ENCODE data around the gene SLC52A1.
"Not testable (repeated sequence)": the region's sequence is repeated elsewhere in the genome, so short reads cannot be mapped to it uniquely, and the experiment has no call there.

The SLC52A1 gene

DNA sequence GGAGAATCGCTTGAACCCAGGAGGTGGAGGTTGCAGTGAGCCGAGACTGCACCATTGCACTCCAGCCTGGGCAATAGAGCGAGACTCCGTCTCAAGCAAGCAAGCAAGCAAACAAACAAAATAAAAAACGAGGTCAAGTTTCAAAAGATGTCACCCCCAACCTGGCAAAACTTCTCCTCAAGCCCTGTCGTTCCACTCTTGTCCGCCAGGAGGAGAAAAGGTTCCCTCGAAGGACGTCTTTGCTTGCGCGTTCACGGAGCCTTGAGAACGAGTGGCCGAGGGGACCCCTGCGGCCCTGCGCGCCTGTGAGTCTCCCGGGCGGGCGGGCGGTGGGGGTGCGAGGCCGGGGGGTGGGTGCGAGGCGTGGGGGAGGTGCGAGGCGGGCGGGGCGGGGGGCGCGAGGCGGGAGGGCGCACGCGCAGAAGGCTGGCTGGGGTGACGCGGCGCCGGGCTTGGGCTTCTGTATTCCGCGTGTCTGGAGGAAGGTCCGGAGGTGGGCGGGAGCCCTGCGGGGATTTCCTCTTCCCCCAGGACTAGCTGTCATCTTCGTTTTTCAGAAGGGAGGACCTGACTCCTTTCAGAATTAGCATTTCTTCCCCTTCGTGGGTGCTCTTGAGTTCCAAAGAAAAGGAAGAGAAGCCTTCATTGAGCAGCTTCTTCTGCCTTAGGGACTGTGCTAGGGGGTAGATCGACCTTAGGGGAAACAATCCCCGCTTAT lies 3.7 kb downstream of the SLC52A1 start:
- peak; percentile 35 for DNase-seq (ENCODE audit: low read depth)

- DNase-seq (ENCODE audit: low read depth), result not testable (repeated sequence)
Measured at GRCh38 chr17:5030168-5030567, 5.1 kb downstream of the SLC52A1 start.

DNA sequence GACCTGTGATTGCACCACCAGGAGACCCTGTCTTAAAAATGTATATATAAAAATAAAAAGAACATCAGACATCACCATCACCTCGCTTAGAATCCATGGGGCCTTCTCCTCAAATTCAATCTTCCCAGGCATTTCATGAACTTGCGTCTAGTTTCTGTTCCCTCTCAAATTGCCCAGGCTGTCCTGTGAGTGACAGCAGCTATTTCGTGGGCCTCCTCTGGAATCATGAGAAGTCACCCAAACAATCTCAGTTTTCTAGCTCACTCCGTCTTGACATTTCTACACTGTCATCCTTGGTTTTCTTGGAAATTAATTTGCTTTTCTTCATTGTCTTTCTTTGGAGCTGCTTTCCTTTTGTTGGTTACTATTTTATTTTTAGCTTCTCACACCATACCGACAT lies 7.3 kb downstream of the SLC52A1 start:
- no peak for DNase-seq (ENCODE audit: low read depth)

DNA sequence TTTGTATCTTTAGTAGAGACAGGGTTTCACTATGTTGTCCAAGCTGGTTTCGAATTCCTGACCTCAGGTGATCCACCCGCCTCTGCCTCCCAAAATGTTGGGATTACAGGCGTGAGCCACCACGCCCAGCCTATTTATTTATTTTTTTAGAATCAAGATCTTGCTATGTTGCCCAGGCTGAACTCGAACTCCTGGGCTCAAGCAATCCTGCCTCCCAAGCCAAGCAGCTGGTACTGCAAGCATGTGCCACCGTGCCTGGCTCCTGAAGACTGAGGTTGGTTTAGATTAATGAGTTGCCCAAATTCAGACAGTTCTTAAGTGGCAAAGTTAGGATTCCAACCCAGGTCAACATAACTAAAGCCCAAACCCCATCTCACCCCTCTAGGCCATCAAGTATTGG lies 7.9 kb downstream of the SLC52A1 start:
- no peak for DNase-seq (ENCODE audit: low read depth)

DNA sequence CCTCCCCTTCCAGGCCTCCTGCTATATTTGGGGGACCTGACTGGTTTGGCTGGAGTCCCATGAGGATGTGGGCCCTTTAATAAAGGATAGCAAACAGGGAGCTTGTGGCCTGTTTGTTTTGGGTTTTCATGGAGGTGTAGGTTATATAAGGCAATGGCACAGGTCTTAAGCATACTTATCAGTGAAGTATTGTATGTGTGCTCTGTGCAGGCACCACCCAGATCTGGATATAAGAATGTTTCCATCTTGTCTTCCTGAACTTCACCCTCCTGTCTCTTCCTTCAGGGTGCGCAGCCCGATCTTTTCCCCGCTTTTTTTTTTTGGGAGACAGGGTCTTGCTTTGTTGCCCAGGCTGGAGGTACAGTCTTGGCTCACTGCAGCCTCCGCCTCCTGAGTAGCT lies 10.6 kb downstream of the SLC52A1 start:
- no peak for DNase-seq (ENCODE audit: low read depth)

GRCh38 chr17:5023588-5024147 lies 11.6 kb downstream of the SLC52A1 start:
- DNase-seq (ENCODE audit: low read depth), result no peak

DNA sequence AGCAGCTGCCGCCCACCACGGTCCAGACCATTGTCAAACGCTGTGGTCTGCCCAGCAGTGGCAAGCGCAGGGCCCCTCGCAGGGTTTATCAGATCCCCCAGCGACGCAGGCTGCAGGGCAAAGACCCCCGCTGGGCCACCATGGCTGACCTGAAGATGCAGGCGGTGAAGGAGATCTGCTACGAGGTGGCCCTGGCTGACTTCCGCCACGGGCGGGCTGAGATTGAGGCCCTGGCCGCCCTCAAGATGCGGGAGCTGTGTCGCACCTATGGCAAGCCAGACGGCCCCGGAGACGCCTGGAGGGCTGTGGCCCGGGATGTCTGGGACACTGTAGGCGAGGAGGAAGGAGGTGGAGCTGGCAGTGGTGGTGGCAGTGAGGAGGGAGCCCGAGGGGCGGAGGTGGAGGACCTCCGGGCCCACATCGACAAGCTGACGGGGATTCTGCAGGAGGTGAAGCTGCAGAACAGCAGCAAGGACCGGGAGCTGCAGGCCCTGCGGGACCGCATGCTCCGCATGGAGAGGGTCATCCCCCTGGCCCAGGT lies 13.0 kb downstream of the SLC52A1 start:
- no peak for DNase-seq (ENCODE audit: low read depth)

DNA sequence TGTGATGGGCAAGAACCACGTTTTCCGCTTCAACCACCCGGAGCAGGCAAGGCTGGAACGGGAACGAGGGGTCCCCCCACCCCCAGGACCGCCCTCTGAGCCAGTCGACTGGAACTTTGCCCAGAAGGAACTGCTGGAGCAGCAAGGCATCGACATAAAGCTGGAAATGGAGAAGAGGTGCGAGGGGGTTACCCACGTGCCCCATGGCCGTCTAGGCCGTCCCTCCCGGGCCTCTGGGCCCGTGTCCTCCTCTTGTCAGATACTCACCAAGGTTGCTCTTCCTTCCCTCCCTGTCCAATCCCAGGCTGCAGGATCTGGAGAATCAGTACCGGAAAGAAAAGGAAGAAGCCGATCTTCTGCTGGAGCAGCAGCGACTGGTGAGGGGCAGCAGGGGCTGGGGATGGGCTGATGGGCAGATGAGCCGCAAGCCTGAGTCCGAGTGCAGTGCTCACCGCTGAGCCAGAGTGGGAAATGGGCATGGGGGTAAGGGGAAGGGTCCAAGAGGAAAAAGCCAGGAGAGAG lies 14.7 kb downstream of the SLC52A1 start:
- no peak for DNase-seq (ENCODE audit: low read depth)

DNA sequence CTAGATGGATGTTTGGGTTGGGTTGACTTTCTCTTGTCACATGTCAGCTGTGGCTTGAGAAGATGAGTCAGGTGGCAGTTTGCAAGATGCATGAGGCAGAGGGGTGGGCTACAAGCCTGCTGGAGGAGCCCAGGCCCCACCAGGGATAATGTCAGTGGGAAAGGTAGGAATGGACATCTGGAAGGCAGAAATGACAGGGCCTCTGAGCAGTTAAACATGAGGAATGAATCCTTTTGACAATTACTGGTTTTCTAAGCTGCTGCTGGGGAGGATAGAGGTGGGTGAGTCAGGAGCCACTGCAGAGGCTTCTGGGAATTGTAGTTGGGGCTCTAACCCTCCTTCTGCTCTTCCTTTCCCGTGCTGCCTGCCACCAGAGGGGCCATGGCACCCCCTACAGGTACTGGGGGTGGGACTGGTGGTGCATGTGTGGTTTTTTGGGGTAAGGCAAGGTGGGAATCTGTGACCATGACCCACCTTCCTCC lies 15.7 kb downstream of the SLC52A1 start:
- no peak for DNase-seq (ENCODE audit: low read depth)

- no peak for DNase-seq (ENCODE audit: low read depth)
Measured at GRCh38 chr17:5014357-5014756, 20.9 kb downstream of the SLC52A1 start.

DNA sequence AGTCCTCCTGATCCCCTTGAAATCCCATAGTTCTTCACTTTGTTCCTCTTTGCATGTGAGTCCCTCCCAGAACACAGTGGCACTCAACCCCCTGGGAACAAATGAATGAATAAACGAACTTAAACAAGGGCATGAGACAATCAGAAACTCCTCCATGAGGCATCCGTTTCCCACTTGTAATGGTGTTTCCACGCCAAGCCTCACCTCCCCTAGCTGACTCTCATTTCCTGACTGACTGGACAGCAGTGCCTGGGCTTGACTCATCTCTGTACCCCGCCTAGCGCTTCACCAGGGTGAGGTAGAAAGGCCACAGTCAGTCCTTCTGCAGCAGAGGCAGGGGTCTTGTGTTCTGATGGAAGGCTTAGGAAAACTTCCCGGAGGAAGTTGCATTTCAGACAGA lies 23.3 kb downstream of the SLC52A1 start:
- peak; percentile 35 for DNase-seq (ENCODE audit: low read depth)

- DNase-seq (ENCODE audit: low read depth), result no peak
Measured at GRCh38 chr17:5003214-5003867, 31.9 kb downstream of the SLC52A1 start.

DNA sequence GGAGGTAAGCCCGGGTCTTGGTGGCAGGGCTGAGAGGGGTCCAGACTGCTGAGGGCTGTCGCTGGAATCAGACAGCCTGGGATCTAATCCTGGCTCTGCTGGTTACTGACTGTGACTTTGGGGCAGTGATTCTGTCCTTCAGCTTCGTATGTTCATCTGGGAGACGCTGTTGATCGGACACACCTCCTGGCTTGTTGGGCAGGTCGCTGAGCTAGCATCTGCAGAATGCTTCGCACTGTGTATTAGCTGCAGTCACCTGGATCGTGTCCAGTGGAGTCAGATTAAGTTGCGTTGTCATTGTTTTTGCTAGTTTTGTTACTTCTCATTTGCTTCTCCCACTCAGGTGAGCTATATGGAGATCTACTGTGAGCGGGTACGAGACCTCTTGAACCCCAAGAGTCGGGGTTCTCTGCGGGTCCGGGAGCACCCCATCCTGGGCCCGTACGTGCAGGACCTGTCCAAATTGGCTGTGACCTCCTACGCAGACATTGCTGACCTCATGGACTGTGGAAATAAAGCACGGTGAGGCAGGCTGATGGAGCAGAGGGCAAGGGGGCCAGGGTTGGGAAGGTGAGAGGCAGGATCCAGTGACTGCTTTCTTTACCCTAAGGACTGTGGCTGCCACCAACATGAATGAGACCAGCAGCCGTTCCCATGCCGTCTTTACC lies 33.0 kb downstream of the SLC52A1 start:
- DNase-seq (ENCODE audit: low read depth), result no peak

DNA sequence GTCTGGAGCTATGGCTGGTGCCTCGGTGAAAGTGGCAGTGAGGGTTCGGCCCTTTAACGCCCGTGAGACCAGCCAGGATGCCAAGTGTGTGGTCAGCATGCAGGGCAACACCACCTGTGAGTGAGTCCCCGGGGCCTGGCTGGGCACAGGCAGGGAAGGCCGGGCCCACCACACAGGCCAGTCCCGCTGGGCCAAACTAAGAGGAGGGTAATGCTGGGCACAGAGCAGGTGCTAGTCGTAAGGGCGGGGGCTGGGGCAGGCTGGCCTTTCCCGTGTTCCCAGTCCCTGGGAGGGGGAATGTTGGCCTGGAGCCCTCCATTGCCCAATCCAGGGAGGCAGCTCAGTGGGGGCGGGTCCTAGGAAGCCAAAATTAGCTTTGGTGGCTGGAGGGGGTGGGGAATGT lies 35.0 kb downstream of the SLC52A1 start:
- no peak for DNase-seq (ENCODE audit: low read depth)

DNA sequence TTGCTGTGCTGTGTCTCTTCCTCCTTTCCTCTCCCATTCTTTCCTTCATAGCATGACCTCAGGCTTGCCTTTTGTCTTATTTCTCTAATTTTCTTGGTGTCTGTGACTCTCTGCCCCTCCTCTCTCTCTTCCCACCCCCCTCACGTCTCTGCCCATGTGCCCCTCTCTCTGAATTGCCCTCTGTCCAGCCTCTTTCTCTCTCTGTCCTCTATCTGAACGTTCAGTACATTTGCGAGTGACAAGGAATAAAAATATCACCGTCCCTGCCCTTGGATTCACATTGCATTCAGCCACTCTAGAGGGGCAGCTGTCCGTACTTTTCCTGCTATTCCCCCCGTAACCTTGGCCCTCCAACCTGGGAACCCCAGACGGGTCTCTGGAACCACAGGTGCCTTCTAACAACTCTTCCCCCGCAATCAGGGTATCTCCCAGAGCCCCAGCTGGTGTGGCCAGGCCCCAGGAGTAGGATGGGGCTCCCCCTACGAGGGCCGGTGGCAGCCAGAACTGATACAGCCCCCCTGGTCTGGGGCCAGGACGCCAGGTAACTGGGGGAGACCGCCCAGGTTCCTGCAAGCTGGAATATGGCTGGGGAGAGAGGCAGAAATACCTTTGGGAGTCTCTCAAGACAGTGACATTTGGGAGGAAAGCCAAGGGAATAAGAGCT lies 35.7 kb downstream of the SLC52A1 start:
- no peak for DNase-seq (ENCODE audit: low read depth)

DNA sequence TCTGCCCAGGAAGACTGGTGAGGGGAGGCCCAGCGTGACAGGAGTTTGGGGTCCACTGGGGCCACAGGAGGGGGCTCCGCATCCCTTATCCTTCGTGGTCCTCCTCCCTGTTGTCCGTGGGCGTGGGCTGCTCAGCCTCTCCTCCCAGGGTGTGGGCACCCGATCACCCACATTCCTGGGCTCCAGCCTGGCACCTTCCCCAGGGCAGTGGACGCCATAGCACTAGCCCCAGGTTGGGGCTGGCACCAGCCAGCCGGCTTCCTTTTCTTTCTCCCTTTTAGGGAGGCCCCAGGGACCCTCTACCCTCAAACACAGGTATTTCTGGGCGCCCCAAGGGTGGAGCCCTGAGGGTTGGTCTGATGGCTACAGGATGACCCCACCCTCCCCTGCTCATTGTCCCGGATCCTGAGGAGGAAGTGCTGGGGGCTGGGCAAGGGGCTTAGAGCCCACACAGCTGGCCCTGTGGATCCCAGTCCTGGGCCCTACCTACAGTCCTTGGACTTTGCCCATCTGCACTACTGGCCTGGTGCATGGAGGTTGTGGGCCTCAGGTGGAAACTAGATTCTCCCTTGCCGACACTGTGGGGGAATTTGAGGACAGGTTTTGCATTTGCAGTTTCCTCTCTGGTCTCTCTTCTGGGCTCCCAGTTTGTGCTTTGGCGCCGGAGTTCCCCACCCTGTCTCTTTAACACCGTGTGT lies 36.3 kb downstream of the SLC52A1 start:
- no peak for DNase-seq (ENCODE audit: low read depth)

DNA sequence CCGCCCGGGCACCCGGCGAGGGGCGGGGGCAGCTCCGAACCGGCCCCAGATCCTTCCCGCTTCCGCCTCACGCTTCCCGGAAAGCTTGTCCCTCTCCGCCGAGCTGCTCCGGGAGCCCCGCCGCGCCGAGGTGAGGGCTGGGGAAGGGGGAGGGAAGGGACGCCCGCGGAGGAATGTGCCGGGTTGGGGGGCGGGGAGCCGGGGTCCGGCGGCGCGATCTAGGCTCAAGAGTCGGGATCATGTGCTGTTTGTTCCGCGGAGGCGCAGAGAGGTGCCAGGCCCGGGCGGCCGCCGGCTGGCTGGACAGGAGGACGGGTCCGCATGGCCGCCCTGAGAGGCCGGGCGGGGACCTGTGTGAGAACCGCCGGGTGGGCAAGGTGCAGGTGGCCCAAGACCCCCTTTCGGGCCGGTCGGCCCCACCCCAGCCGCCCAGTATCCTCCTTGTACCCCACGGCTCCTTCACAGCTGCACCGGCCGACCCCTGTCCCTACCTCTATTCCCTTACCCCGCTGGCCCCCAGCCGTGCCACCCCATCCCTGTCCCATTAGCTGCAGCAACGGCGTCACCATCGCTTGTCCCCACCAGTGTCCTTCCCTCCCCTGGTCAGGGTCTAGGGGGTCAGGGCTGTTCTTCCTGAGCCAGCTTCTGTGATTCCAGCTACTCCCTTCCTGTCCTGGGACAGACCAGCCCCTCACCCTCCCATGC lies 37.0 kb downstream of the SLC52A1 start:
- no peak for DNase-seq (ENCODE audit: low read depth)

DNA sequence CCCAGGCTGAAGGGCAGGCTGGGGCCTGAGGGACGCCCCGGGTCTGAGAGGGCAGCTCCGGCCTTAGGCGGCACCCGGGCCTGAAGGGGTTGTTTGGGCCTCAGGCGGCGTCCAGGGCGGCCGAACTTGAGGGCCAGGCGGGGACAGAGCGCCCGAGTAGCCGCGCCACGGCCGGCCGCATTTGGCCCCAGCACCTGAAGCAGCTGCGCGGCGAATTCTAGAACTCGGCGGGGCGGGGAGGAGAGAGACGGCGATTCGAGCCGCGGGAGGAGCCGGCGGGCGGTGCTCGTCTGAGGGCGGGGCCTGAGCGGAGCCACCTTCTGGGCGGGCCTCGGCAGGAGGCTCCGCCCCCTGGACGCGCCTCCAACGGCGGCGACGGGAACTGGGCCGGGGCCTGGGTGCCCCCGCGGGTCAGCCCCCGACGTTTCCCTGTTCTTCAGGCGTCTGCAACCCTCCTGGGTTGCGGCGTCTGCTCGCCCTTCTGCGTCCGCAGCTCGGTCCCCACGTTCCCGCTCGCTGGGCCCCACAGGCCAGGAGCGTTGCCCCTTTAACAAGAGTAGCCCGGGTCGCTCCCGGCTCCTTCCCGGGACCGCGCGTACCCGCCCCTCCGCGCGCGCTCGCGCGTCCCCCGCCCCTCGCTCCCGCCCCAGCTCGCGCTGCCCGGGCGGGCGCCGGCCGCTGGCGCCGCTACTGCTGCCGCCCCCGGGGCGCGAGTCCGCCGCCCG lies 37.8 kb downstream of the SLC52A1 start, which contains the start of the genes INCA1 and KIF1C:
TSS of gene INCA1 (minus strand) at position 221 of the 725 bp plus-strand sequence. CDS start 3,085 bp downstream, outside the sequence.
TSS of gene KIF1C (plus strand) at position 649 of the 725 bp plus-strand sequence. CDS start 2,297 bp downstream, outside the sequence.
- peak; percentile 65 for DNase-seq (ENCODE audit: low read depth)

DNA sequence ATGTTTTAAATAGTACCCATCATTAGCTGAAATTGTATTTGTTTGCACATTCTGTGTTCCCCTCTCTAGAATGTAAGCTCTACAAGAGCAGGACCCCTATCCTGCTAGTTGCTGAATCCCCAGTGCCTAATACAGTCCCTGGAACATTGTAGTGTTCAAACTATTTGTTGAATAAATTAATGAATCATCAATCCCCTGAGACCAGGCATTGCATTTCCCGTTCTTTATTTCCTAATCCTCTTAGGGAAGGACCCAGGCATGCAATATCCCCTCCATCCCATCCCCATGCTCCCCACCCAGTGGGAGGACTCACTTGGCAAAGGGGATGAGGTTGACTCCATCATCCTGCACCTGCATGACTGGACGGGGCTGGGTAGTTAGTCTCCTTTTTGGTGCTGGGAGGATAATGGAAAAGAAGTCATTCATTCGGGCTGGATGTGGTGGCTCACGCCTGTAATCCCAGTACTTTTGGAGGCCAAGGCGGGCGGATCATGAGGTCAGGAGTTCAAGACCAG lies 41.1 kb downstream of the SLC52A1 start:
- no peak for DNase-seq (ENCODE audit: low read depth)

All from HS-5 (cell line).